T-helper 9 cell (primary cell): ENCODE results near the gene GPRASP2.

ENCODE experiments used
- DNase-seq: peaks from one replicate; pipeline ENCODE4 v3.0.0-alpha.2; 2020

The GPRASP2 gene

GRCh38 chrX:102745857-102746584, 33.8 kb downstream of the GPRASP2 start:
- DNase-seq, result no peak

DNA sequence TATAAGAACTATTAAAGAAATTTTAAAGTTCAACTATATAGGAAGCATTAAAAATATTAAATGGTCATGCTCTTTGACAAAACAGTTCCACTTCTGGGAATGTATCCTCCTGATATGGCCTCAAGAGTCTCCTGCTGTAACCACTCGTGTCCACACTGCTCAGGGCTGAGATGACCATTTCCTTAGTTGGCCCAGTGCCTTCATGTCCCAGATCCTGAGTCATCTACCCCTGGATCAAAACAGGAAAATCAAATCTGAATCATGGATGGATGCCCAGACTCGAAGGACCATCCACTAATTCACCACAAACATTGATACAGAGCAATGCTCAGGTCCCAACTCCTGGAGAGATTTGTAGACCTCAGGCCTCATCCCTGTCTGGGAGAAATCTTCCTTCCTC, 53.0 kb downstream of the GPRASP2 start:
- DNase-seq, result no peak

- DNase-seq, result no peak
Measured at GRCh38 chrX:102765809-102766208, 53.6 kb downstream of the GPRASP2 start.

- DNase-seq, result no peak
Measured at GRCh38 chrX:102767287-102767686, 55.0 kb downstream of the GPRASP2 start.
